NT2/D1 (cell line): ENCODE measurements around the gene KIAA0930.

Source experiments
- YY1 ChIP-seq: IDR thresholded peaks from 2 replicates; pipeline ENCODE4 v1.6.1; 2011; ENCODE audit not compliant: insufficient read length, insufficient read depth
- ZNF274 ChIP-seq: IDR thresholded peaks from 2 replicates; pipeline ENCODE4 v1.6.1; 2011; ENCODE audit warnings: mild to moderate bottlenecking, low read depth, low read length

- TF ChIP-seq YY1 = no peak
- TF ChIP-seq ZNF274 = no peak
These were observed 50.4 kb downstream of the KIAA0930 start for GRCh38 chr22:45190202-45190872.
